Kidney tubule cell (primary cell): ENCODE data around the gene LRRC8C.

Source experiments
- DNase-seq: peaks from one replicate; pipeline ENCODE4 v3.0.0-alpha.2; 2018; ENCODE audit warnings: low spot score

The LRRC8C gene

GRCh38 chr1:89633800-89634625 lies 1.1 kb downstream of the LRRC8C start:
- peak; percentile 34 for DNase-seq

DNA sequence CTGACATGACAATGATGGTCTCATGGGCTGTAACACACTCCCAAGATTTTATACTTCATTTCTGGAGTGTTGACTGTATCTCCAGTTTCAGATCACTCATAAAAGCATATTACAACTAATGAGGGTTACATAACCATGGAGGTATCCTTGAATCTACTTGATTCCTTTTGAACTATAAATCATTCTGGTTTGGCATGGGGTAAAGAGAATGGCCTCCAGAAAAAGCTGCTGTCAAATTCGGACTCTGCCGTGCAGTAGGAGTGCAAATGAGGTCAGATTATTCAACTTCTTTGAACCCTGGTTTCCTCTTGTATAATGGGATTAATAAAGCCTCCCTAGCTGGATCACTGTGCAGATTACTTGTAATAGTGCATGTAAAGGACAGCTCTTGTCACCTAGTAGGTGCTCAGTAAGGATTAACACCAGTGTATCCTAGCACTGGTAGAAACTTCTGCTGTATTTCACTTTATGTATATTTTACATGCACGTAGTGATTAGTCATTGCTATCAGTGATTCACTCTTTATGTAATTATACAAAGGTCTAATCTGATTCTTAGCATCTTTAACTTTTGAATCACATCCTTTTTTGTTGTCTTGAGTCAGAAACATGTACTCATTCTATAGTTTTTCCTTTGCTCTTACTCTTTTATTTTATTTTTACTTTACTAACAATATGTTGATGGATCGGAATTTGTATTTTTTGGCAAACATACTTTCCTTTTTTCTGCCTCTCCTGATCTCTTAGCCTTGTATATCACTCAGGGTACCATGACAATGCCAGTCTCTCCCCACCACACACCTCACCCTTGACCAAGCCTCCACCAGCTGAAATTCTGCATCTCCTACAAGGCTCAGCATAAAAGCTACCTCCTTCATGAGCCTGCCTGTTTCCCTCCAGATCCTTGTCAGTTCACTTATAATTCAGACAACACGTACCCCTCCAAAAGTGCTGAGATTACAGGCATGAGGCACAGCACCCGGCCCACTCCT lies 3.2 kb downstream of the LRRC8C start:
- DNase-seq, result peak; percentile 48

DNA sequence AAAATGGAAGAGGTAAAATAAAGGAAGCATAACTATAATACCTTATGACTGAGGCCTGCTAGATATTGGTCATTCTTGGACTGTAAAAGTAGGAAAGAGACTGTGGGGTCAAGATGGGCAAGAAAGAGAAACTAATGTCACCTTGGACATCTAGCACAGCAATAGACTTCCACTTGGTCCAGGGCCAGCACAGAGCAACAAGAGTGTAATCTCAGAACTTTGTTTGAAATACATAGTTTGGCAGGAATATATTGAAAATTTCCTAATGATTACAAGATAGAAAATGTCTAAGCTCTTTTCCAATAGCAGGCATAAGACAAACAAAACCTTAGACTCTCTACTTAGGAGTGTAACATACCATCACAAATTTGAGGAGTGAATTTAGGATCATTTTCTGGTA lies 4.6 kb downstream of the LRRC8C start:
- DNase-seq, result no peak

DNA sequence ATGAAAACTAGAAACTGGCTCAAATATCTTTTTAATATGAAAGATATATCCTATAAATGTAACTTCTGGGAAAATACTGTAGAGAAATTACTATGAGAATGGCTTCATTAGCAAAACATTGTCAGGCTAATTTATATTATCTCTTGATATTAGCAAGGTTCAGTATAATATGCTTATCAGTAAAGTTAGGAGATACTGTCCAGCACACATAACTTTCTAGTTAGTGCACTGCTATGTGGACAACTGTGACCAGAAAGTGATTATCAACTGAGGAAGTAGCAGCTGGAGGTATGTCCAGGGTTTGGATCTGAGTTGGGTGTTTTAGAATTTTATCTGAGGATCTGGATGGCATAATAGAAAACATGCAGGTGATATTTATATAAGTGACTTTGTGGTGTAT lies 7.5 kb downstream of the LRRC8C start:
- no peak for DNase-seq

DNA sequence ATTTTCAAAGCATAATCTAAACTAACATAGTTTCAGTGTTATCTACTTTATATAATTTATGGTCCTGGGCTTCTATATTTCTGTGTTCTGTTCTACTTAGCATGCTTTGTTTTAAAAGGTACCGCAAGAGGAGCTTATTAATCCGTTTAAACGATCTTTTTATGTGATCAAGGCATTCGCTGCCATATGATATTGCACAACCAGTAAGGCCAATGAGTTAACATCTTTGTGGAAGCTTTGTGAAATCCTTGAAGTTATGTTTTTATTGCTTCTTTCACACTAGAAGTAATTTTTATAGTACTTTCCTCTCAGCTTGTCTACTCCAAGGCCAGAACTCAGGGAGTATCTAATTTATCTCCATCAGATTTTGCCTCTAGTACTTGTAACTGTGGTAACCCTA lies 8.9 kb downstream of the LRRC8C start:
- no peak for DNase-seq

DNA sequence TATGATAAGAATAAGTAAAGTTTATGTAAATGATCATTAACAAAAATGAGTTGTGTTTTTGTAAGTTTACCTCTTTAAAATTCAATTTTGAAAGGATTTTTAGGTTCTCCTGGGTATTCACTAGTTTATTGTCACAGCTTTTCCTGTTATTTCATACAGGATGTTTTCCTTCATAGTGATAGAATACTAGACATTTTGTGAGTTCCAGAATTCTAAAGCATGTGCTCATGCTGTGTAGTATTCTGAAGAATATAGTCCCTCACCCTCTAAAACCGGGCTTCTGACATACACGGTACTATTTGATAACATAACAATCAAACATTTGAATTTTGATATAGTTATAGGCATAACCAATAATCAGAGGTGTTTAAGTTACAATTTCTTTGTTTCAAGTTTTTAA lies 10.7 kb downstream of the LRRC8C start:
- no peak for DNase-seq

DNA sequence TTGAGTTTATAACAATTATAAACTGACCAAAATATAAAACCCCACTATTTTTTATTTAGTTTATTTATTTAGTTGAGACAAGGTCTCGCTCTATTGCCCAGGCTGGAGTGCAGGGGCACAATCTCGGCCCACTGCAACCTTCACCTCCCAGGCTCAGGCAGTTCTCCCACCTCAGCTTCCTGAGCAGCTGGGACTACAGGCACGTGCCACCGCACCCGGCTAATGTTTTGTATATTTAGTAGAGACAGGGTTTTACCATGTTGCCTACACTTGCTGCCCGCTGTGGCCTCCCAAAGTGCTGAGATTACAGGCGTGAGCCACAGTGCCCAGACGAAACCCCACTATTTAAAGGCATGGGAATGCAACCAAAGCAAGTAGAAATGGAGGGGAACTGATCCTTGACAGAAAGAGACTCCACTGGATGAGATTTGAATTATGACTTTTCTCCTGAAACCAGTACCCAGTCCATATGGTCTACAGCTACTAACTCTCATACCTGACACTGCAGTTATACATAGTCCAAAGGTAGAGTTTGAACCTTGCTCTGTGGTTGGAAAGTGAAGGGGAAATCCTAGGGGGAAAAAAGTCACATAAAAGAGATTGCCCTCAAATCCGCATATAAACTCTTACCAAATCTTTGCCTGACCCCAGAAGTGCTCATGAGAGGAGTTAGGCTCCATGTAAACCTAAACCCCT lies 11.3 kb downstream of the LRRC8C start:
- DNase-seq, result no peak

- DNase-seq, result no peak
Observed at GRCh38 chr1:89646259-89646658, 13.3 kb downstream of the LRRC8C start.

- no peak for DNase-seq
Observed at GRCh38 chr1:89649783-89650182, 16.9 kb downstream of the LRRC8C start.

- DNase-seq, result no peak
Observed at GRCh38 chr1:89652373-89652772, 19.5 kb downstream of the LRRC8C start.

- DNase-seq, result no peak
Observed at GRCh38 chr1:89657886-89658285, 25.0 kb downstream of the LRRC8C start.

GRCh38 chr1:89659322-89660081 lies 26.6 kb downstream of the LRRC8C start:
- peak; percentile 3 for DNase-seq

DNA sequence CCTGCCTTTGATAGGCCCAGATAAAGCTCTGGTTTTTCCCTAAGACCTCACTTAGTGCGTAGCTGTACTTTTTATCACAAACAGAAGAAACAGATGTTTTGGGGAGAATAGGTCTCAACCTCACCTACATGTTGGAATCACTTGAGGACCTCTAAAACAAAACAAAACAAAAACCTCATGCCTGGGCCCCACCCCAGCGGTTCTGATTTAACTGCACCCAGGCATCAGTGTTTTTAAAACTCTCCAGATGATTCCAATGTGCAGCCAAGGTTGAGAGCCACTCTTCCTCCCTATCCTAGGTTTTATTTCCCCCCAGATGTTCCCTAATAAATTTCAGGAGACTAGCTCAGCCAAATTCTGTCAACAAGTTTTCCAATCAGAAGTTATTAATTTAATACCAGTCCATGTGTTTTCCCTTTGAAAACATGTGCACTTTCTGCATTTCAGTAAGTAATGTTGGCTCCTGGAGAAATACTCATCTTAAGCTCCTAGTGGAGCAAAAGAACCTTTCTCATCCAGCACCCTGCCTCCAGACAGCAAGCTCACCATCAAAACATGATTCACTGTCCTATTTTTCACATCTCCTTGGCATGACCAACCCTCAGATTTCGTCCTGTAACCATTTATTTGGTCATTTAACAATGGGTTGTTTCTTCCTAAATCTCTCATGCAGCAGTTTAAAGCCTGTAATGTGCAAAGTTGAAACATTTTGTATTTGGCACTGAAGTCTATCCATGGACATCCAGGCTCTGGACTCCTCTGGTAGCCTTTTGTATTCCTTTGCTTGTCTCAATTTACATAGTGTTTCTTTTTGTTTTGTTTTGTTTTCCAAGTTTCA lies 27.5 kb downstream of the LRRC8C start:
- peak; percentile 9 for DNase-seq

DNA sequence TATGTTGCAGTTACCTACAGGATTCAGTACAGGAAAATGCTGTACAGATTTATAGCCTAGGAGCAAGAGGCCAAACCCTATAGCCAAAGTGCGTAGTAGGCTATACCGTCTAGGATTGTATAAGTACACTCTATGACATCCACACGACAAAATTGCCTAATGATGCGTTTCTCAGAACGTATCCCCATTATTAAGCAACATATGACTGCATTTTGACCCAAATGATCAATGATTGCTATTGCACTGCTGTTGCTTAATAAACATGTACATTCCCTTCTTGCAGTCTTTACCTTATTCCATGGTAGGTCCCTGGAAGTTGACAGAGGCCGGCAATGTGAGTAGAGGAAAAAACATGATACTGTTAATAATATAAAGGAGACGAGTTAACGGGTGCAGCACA lies 33.0 kb downstream of the LRRC8C start:
- DNase-seq, result no peak

DNA sequence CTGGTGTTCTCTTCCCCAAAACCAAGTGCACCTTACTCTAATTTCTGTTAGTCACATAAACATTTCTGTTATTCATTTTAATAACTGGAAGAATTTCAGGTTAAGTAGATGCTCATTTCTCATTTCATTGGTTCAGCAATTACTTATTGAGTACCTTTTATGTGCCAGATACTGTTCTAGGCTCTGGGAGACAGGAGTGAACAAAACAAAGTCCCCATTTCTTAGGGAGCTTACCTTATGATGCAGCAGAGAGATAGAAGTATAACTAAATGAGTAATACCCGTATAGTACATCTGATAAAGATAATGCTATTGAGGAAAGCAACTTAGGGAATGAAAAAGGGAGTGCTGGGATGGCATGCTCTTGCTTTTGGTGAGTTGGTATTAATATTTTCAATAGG lies 33.7 kb downstream of the LRRC8C start:
- DNase-seq, result no peak

- DNase-seq, result no peak
Observed at GRCh38 chr1:89667691-89668090, 34.8 kb downstream of the LRRC8C start.

DNA sequence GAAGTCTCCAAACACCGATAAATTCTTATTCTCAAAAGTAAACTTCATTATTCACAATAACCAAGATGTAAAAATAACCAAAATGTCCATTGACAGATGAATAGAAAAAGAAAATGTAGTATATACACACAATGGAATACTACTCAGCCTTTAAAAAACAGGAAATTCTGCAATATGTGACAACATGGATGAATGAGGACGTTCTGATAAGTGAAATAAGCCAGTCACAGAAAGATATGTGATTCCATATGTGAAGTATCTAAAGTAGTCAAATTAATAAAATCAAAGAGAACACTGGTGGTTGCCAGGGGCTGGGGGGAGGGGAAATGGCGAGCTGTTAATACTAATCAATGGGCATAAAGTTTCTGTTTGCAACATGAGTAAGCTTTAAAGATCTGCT lies 36.0 kb downstream of the LRRC8C start:
- no peak for DNase-seq

- no peak for DNase-seq
Observed at GRCh38 chr1:89669441-89669840, 36.5 kb downstream of the LRRC8C start.

- DNase-seq, result no peak
Observed at GRCh38 chr1:89670163-89670562, 37.2 kb downstream of the LRRC8C start.

DNA sequence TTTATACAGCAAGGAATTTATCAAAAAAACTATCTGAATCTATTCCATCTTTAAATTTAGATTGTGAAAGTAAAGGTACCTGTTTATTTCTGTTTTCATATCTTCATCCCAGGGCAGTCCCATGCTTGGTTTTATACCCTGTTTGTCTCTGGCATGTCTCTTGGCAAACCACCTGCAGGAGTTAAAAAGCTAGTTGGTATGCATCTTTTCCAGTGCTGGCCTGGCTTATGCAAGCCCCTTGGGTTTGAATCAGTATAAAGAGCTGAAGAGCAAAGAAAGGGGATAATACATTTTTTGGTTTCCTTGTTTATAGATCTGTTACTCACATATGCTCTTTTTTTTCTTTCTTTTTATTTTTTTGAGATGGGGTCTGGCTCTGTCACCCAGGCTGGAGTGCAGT lies 37.8 kb downstream of the LRRC8C start:
- DNase-seq, result no peak
